A673 (cell line): ENCODE data around the gene CROCC2.

Experiments
- CTCF ChIP-seq: fragments of 300-800, 200-600 bp; sonication (generic); conservative IDR thresholded peaks from 2 replicates; pipeline ENCODE4 v1.5.1; 2017; ENCODE audit warnings: low read depth, mild to moderate bottlenecking, antibody characterized with exemption, low read length, moderate library complexity, mixed read lengths
- EZH2 ChIP-seq: fragments of 200-600 bp; sonication (generic); IDR thresholded peaks from 2 replicates; pipeline ENCODE4 v1.6.1; 2017; ENCODE audit warnings: borderline replicate concordance, low read depth, mild to moderate bottlenecking, mixed read lengths, antibody characterized with exemption, low read length; ENCODE audit not compliant: poor library complexity, severe bottlenecking

GRCh38 chr2:241009601-241010530 is 103.7 kb downstream of the CROCC2 start:
- TF ChIP-seq CTCF, result 0 out of 2 replicates have a peak, but pooled peaks have one; percentile 22
- no peak for TF ChIP-seq EZH2
